ENCODE measurements around the gene RPTOR.
A peak's percentile ranks its signal among the peaks of the same experiment; 100 is the strongest.

RPTOR gene

DNA sequence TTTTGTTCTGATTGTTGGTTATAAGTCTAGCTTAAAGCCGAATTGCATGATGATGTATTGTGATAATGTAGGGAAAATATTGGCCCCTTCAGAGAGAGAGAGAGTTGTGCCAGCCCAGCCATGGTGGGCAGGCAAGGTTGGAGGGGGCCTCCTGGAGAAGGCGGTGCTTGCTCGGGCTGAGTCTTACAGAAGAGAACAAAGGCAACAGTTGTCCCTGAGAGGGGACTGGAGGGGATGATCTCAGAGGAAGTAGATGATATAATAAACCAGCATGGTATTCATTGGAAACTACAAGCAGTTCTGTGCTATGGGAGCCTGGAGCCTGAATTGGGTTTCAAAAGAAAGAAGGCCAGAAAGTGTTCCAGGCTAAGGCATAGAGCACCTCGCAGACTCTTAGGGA is 173.8 kb downstream of the RPTOR start:
- no peak for DNase-seq (ENCODE audit: low read depth)

DNA sequence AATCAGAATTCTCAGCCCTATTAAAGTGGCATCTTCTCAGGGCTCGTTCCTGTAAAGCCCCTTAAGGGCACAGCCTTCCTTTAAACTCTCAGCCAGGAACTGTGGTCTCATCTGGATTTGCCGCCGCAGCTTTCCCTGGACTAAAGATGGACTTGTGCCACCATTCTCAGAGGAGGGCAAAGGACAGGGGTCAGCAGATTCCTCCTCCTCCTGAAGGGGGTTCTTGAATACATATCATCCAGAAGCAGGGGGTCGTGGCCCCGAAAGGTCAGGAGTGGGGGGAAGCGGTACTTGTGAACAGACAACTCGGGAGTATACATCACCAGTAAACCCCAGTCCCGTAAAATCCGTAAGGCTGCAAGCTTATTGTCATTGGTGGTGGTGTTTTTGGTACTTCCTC is 174.8 kb downstream of the RPTOR start:
- no peak for DNase-seq (ENCODE audit: low read depth)

DNA sequence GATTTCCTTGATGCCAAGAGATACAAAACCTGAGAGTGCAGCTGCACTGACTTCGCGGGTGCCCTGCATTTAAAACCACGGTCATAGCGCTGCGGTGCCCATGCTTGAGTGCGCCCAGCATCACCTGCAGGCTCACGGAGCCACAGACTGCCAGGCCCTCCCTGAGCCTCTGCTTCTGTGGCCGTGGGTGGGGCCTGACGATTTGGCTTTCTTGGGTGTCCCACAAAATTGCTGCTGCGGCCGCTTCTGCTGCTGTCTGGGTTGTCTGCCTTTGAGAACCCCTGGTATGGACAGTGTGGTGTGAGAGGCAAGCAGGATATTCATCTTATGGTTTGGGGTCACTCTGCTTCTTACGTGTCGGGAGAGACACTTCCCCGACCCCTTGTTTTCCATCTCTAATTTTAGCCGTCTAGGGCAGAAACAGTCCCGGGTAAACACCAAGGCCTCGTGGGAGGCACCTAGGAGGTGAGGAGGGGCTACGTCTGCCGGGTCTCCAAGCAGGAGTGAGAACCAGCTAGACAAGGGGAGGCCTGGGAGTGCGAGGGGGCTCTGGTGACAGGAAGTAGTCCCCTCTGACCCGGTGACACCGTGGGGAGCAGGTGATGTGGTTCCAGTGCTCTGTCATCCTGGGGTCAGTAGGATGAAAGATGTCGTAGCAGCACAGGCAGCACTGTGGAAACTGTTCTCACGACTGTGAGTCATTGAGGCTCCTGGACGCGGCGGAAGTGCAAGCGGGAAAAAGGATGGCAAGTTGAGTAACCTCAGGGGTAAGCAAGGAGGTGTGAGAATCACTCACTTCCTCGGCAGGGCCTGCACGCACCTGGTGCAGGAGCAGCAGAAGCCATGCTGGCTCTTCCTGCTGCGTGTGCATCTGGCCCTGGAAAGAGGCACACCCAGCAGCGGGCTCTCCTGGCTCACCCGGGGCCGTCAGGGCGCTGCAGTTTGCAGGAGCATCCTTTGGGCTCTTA is 176.3 kb downstream of the RPTOR start:
- no peak for DNase-seq (ENCODE audit: low read depth)

DNA sequence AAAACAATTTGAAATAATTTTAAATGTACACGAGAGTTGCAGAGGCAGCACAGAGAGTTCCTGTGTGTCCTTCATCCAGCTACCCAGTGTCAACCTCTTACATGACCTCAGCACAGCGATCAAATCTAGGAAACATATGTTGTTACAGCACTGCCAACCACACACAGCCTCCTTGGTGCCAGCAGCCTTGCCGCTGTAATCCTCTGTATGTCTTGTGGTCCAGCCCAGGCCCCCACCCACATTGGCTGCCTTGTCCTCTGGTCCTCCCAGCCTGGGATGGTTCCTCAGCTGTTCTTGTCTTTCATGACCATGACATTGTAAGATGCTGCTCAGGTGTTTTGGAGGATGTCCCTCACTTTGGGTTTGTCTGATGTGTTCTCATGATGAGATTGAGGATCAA is 178.0 kb downstream of the RPTOR start:
- DNase-seq (ENCODE audit: low read depth) = no peak

DNA sequence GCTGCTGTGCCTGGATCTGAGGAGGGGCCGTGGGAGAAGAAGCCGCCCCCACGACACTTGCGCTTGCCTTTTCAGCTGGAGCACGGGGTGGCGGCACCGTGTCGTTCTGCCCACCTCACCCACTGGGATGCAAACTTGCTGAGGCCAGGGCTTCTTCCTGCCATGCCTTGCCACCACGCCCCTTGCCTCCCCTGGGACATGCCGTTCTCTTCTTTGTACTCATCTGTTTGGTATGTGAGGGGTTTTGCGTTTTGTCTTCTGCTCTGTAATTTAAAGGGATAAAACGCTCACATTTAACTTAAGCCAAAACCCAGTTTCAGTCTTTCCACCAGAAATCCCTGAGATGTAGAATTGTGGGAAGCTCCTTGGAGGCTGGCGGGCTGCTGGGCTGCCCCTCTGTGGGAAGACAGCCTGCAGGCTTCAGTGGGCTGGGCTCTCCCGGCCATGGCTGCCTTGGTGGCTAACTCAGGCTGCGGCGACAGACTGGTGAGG is 180.2 kb downstream of the RPTOR start:
- peak; percentile 50 for DNase-seq (ENCODE audit: low read depth)

DNA sequence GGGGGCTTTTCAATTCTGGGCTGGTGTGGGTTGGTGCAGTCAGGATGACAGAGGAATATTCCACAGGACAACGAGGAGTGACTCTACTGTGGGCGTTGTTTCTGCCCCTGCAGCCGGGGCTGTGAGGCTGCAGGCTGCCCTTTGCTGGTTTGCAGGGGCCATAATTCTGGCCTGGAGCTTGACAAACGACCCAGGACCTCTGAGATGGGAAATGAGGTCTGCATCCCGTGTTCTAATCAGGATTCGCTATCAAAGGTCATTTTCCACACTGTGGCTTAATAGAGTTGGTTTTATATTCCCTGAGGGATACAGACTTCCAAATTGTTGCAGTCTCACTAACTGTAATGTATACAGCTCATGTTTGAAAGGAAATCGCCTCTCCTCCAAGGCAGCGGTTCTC is 180.9 kb downstream of the RPTOR start:
- peak; percentile 4 for DNase-seq (ENCODE audit: low read depth)

DNA sequence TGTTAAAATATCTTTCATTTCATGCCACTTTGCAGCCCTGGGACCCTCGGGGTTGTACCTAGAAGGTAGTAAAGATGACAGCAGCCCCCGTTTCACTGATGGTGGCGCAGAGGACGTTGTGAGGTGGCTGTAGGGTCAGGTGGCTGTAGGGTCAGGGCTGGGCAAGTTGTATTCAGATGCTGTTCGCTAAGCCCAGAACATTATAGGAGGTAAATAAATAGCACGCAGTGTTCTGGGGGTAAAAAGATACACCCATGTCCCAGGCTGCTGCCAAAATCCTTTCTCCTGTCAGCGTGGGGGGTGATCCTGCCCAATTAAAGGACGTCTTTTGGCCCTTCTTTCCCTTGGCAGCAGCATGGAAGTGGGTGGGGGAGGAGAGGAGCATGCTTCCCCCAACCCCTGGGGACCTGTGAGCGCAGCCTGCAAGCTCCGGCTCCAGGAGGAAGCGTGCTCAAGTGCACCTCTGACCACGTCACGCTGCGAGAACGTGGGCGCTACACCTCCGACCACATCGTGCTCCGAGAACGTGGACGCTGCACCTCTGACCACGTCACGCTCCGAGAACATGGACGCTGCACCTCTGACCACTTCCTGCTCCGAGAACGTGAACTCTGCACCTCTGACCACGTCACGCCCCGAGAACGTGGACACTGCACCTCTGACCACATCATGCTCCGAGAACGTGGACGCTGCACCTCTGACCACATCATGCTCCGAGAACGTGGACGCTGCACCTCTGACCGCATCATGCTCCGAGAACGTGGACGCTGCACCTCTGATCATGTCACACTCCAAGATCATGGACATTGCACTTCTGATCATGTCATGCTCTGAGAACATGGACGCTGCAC is 182.1 kb downstream of the RPTOR start:
- no peak for DNase-seq (ENCODE audit: low read depth)

DNA sequence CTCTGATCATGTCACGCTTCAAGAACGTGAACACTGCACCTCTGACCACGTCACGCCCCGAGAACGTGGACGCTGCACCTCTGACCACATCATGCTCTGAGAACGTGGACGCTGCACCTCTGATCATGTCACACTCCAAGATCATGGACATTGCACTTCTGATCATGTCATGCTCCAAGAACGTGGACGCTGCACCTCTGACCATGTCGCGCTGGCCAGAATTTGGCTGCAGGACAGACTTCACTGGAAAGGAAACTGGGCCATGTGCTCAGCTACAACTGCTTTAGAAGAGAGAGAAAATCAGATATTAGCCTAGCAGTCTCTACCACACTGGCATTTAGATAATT is 182.7 kb downstream of the RPTOR start:
- no peak for DNase-seq (ENCODE audit: low read depth)

DNA sequence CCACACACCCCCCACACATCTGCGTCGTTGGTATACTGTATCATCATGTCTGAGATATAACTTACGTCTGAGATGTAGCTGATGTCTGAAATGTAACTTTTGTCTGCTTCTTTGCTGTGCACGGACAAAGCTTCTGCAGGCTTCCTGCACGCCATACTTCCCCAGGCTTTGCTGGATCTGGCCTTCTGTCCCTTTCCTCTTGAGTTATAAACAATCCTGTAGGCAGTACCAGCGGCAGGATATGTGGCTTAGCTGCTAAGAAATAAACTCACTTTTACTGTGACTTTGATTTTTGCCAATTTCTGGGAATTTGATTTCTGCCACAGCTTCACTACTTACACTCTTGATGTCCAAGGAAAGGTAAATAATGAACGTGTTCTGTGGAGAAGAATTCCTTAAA is 184.4 kb downstream of the RPTOR start:
- no peak for DNase-seq (ENCODE audit: low read depth)

DNA sequence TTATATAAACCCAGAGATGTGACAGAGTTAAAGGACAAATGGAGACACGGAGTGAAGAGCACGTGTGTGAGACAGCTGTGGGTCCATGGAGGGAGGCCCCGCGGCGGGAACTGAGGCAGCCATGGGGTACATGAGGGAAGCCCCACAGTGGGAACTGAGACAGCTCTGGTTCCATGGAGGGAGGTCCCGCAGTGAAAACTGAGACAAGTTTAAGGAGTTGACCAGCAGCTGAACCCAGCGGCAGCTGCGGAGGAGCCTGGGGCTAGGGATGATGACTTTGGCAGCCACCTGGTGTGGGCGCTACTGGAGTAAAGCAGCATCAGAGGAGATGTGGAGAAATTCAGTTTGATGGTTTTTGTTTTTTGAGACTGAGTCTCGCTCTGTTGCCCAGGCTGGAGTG is 185.1 kb downstream of the RPTOR start:
- no peak for DNase-seq (ENCODE audit: low read depth)

DNA sequence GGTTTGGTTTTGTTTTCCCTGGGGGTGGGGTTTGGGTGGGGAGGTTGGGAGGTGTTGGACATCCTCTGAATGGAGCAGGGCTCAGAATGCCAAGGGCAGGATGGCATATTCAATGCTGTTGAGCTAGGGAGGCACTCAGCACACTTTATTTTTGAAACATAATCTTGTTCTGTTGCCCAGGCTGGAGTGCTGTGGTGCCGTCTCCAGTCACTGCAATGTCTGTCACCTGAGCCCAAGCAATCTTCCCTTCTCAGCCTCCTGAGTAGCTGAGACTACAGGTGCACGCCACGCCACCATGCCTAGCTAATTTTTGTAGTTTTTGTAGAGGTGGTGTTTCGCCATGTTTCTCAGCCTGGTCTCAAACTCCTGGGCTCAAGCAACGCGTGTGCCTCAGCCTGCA is 186.1 kb downstream of the RPTOR start:
- DNase-seq (ENCODE audit: low read depth) = no peak

DNA sequence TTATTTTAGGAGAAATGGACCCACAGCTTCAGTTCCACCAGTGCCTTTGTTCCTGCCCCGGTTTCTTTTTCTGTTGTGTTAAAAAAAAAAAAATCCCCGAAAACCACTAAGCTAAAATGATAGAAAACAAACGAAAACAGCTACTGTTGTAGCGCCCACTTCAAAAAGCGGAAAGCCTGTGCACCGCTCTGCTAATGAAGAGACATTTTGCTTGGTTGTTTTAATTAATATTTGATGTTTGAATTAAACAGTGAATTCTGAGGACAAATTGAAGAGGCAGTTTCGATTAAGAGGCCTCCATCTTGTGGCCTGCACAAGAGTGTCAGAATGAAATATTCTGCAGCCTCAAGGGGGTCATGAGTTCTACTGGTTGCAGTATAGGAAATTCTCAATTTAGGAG is 186.7 kb downstream of the RPTOR start:
- no peak for DNase-seq (ENCODE audit: low read depth)

DNA sequence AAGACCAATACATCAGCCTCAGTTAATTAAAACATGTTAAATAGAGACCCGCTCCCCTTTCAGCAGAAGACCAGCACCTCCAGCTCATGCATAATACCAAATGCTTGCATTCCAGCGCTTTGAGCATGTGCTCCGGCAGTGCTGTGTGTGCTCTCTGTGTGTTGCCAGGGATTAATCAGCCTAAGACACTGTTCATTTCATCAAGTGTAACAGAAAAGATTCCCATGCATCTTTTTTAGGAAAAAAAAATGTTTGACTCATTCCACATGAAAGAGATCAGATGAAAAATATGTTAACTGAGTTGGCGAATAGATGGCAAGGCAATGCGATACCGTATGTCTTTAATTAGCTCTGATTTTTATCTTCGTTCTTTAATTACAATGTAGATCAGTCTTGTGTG is 187.6 kb downstream of the RPTOR start:
- DNase-seq (ENCODE audit: low read depth) = no peak

DNA sequence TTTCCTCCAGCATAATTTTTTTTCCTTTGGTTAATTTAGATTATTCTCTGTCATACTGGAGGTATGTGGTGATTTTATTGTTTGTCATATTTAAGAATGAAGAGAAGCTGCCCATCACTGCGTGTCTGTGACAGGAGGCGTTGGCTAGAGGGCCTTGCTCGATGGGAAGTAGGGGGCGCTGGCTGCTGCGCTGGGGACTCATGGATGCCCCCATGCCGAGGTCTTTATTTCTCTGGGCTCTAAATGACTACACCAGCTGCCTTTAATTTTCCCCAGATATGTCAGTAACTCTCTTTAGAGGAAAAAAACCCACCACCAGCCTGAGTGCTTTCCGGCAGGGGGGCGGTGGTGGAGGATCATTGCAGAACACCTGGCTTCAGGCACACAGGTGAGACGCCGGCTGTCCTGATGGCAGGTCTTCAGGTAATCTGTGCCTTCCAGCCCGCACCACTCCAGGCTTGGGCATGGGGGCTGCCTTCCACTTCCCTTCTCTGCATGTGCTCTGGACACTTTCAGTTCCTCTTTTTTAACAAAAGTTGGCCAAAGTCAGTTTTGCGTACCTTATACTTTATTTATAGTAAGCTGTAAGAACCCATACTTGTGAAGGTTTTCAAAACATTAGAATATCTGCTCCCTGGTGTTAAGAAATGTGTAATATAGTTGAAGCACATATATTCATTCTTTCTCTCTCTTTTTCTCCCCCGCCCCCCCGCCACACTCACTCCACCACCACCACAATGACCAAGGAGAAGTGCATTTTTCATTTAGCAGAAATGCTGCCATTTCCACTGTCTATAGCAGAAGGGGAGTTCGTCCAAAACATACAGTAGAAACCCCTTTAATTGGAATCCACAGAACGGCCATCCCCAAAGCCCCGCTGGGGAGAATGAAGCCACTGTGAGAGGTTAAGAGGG is 192.7 kb downstream of the RPTOR start:
- DNase-seq (ENCODE audit: low read depth) = no peak

DNA sequence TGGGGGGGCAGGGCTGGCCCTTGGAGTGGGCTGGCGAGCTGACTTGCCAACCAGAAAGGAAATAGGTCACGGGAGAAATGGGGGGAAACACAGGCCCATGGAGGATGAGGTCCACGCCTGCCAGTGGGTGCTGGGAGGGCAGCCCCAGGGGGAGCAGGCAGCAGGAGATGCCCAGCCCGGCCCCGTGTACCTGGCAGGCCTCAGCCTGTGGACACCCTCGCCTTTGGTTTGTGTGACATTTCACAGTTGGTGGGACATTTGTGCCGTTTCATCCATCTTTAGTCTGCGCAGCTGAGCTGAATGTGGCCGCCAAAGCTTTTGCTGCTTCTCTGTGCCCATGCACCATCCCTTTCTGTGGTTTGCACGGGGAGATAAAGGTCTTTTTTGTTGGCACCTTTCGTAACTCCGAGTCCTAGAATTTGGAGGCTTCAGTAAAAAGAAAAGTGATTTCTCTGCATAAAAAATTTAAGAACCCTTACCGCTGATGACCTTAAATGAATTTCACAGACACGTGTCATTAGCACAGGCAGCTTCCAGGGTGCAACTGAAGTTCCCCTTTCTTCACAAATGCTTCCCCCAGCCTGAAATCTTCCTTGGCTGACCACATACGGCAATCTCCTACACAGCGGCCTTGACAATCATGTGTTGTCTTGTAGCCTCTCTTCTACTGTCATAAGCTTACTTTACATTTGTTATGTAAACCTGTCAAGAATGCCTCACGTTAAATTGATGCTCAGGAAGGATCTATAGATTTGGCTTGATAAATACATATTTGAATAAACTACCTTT is 193.6 kb downstream of the RPTOR start:
- no peak for DNase-seq (ENCODE audit: low read depth)

DNA sequence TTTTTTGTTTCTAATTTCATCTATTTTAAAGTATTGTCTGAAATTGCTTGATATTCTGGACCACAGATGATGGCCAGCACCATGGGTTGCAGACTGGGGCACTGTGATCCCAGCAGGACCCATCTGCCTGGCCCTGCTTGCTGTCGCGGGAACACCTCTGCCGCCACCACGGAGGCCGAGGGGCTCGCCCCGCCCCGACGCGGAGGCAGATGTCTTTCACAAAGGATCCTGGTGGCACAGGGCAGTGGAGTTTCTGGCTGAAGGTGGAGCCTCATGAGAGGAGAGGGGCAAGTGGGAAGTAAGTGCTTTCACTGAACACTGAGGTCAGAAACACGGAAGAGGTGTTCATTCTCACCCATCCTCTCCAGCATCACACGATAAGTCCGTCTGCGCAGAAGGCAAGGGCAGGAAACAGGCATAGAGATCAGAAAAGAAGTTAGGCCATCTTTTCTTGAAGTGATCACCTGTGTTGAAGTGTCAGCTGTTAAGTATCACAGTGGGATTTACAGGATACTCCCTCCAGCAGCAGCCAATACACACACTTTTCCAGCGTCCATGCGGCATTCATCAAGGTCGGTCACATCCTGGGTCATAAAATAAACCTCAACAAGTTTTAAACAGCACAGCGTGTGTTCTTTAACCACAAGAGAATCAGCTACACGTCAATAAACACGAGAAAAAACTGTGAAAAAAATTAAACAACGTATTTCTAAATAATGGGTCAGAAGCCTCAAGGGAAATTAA is 194.5 kb downstream of the RPTOR start:
- DNase-seq (ENCODE audit: low read depth) = no peak

DNA sequence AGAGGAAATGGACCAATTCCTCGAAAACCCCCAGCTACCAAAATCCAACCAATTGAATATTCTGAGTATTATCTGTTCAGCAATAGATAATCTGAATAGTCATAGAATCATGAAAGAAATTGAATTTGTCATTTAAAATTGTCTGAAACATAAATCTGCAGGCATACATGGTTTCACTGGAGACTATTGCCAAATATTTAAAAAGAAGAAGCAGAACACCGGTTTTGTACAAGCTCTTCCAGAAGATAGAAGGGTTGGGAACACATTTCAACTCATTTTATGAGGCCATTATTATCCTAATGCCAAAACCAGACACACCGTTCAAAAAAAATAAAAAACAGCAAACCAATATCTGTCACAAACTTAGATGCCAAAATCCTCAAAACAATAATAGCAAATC is 195.5 kb downstream of the RPTOR start:
- no peak for DNase-seq (ENCODE audit: low read depth)

DNA sequence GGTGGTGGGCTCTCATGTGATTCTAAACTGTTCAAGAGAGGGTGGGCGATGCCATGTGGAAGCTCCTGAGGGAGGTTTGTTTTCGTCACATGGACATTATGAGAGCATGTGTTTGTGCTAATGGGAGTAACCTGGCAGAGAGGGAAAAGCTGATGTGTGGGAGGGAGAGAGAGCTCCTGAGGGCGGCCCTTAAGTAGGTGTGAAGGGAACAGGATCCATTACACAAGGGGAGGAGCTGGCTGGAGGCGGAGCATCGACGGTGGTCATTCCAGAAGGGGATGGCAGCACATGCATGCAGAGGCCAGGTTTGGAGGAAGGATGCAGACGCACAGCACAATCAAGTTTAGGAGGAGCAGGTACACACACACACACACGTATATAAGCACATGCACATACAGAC is 197.5 kb downstream of the RPTOR start:
- DNase-seq (ENCODE audit: low read depth) = no peak

DNA sequence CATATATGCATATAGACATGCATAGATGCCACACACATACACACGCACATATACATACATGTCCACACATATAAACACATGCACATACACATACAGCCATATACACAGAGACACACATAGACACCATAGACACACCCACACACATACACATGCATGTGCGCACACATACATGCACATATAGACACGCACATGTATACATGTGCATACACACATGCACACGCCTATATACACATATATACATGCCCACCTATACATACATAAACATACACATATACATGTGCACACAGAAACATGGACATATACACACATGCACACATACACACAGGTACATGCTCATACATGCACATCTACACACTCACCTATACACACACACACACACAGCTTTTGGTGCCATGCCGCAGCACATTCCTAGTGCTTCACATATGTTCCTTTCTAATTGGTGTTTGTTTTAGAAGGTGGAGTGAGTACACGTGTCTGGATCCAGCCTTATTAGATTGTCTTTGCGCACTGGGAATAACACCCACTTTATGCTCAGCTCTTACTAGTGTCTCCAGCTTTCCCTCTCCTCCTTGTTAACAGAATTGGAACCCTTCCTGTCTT is 198.0 kb downstream of the RPTOR start:
- DNase-seq (ENCODE audit: low read depth) = no peak

DNA sequence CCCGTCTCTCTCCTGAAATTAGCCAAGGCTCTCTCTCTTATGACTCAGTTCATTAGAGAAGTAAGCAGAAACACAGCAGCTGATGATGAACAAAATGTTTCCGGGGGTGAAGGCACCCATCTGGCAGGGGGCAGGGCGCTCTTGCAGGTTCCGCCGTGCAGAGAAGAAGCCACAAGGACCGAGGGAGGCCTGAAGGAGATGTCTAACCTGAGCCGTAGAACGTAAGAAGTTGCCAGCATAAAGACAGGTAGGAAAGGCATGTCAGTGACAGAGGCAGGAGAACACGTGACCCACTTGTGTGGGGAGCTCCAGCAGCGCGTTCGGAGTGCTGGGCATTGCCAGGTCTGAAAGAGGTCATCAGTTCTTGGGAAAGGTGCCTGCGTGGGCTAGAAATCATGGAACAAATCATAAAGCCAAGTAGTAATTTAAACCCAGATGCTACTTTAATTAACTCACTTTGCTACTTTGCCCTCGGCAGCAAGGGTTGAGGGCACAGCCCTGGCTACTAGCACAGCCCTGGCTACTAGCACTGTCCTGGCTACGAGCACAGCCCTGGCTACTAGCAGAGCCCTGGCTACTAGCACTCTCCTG is 198.6 kb downstream of the RPTOR start:
- DNase-seq (ENCODE audit: low read depth) = peak; percentile 19
